Glomerular endothelial cell (primary cell): ENCODE measurements around the gene MRFAP1. TPM values are rescaled to one million over a fixed set of nuclear protein-coding genes. Genes with fewer than 3 reads are reported as not detected.
"Not testable (repeated sequence)": the region's sequence is repeated elsewhere in the genome, so short reads cannot be mapped to it uniquely, and the experiment has no call there.

Source experiments
- DNase-seq: peaks from one replicate; pipeline ENCODE4 v3.0.0-alpha.2; 2011; ENCODE audit warnings: low read depth, low spot score; ENCODE audit errors: extremely low read depth
- total RNA-seq: library from RNA; depleted of rRNA; stranded (reverse); fragments of >200 nt; gene quantifications from 2 replicates; pipeline ENCODE4 v1.2.3, GENCODE V29; 2015

Gene MRFAP1
- total RNA-seq, 1 donor from 2014 or later, result 221 TPM

- DNase-seq, result no peak
These were observed 7.2 kb upstream of the MRFAP1 start for GRCh38 chr4:6633091-6633906.

DNA sequence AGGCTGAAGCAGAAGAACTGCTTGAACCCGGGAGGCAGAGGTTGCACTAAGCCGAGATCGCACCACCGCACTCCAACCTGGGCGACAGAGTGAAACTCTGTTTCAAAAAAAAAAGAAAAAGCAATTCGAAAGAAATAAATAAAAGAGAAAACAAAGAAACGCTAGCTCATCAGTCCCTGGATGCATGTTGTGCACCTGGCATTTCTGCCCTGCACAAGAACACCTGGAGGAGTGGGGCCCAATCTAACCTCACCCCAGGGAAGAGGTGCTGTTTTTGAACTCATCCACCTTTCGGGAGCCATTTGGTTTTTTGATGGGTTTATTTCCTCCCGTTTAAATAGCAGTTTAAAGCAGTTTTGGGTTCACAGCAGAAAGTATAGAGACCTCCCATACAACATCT lies 5.7 kb upstream of the MRFAP1 start:
- no peak for DNase-seq

- DNase-seq, result no peak
These were observed 1.3 kb upstream of the MRFAP1 start for GRCh38 chr4:6639137-6639680.

DNA sequence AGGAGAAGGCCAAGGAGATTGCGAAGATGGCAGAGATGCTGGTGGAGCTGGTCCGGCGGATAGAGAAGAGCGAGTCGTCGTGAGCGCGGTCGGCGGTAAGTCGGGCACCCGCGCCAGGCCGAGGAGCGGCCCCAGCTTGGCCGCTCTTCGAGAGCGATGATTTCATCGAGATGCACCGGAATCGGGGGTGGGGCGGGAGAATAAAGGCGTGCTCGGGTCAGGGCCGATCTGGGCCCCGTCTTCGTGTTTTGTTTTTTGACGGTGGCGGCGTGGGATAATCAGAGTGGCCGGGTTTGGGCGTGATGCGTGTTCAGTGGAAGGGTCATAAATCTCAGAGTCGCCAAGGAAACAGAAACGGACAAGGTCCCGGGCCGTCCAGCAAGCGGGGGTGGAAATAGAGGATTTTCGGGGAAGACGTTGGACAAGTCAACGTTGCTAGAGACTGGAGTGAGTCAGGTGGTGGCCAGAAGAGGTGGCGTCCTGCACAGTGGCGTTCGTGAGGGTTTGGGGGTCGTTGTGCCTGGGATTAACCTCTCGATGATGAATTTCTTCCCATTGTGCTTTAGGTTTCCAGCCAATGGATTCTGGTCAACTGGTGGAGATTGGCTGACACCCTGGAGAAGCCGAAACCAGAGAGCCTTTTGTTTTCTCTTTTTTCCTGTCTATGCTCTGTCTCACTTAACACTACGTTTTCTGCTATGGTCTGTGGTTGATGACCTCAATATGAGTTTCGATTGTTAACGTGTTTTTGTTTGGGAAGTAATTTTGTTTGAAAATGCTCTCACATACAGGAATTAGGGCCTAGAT lies 882 bp downstream of the MRFAP1 start:
- DNase-seq, result no peak

- no peak for DNase-seq
These were observed 1.5 kb downstream of the MRFAP1 start for GRCh38 chr4:6641971-6642320.

GRCh38 chr4:6643141-6643847 lies 2.8 kb downstream of the MRFAP1 start:
- DNase-seq, result no peak

DNA sequence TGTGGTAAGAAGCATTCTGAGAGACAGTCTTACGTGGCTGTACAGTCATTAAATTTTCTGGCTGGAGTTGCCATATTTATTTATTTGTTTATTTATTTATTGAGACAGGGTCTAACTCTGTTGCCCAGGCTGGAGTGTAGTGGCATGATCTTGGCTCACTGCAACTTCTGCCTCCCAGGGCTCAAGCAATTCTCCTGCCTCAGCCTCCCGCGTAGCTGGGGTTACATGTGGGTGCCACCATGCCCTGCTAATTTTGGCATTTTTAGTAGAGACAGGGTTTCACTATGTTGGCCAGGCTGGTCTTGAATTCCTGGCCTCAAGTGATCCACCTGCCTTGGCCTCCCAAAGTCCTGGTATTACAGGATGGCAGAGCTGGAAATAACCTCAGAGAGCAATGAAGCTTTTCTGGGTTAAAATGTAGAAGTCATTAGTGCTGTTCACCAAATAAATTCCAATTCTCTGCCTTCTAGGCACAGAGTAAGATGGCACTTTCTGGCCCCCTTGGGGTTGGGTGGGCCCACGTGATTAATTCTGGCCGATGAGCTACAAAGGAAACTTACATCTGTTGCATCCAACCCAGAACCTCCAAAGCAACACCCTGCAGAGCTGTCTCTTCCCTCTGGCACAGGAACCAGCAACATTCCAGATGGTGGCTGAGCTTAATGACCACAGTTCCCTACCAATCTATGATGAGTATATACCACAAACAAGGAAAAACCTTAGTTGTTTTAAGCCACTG lies 4.5 kb downstream of the MRFAP1 start:
- DNase-seq, result no peak

DNA sequence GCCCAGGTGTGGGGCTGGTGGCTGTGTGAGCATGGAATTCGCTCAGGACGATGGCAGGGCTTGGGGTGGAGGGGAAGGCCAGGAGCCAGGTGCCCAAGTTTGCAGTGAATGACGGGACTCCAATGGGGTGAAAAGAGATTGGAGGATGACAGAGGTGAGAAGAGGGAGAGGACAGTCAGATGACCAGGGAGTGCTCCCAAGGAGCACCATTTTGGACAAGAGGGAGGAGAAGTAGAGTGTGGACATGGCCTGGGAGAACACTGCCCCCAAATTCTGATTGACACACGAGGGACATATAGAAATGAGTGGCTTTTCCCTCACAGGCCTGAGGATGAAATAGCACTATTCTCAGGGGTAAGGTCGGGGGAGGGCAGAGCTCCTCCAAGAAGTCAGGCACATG lies 6.7 kb downstream of the MRFAP1 start:
- no peak for DNase-seq

GRCh38 chr4:6647582-6648230 lies 7.2 kb downstream of the MRFAP1 start:
- no peak for DNase-seq

DNA sequence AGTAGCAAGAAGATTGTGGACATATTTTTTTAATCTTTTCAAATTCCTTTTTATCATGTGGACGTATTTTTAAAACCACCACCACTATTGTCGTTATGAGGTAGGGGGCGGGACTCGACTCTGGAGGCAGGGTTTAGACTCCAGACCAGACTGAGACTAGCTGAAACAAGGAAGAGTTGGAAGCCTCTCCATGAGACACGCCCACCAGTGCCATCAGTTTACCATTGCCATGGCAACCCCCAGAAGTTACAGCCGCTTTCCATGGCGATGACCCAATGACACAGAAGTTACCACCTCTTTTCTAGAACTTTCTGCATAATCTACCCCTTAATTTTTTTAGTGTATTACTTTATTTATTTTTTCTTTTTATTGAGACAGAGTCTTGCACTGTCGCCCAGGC lies 8.7 kb downstream of the MRFAP1 start:
- no peak for DNase-seq

GRCh38 chr4:6654211-6654610 lies 13.7 kb downstream of the MRFAP1 start:
- not testable (repeated sequence) for DNase-seq

DNA sequence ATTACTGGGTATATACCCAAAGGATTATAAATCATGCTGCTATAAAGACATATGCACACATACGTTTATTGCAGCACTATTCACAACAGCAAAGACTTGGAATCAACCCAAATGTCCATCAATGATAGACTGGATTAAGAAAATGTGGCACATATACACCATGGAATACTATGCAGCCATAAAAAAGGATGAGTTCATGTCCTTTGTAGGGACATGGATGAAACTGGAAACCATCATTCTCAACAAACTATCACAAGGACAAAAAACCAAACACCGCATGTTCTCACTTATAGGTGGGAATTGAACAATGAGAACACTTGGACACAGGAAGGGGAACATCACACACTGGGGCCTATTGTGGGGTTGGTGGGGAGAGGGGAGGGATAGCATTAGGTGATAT lies 14.8 kb downstream of the MRFAP1 start:
- not testable (repeated sequence) for DNase-seq

DNA sequence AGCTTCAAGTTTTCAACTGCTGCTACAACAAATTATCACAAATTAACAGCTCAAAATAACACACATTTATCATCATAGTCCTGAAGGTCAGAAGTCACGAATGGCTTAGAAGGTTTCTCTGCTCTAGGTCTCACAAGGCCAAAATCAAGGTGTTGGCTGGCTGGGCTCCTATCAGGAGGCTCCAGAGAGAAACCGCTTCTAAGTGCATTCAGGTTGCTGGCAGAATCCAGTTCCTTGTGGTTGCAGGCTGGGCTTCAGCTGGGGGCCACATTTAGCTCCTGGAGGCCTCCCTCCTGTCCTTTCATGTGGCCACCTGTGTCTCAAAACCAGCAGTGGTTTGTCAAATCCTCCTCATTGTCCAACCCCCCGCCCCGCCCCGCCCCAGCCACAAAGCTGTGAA lies 15.4 kb downstream of the MRFAP1 start:
- no peak for DNase-seq

DNA sequence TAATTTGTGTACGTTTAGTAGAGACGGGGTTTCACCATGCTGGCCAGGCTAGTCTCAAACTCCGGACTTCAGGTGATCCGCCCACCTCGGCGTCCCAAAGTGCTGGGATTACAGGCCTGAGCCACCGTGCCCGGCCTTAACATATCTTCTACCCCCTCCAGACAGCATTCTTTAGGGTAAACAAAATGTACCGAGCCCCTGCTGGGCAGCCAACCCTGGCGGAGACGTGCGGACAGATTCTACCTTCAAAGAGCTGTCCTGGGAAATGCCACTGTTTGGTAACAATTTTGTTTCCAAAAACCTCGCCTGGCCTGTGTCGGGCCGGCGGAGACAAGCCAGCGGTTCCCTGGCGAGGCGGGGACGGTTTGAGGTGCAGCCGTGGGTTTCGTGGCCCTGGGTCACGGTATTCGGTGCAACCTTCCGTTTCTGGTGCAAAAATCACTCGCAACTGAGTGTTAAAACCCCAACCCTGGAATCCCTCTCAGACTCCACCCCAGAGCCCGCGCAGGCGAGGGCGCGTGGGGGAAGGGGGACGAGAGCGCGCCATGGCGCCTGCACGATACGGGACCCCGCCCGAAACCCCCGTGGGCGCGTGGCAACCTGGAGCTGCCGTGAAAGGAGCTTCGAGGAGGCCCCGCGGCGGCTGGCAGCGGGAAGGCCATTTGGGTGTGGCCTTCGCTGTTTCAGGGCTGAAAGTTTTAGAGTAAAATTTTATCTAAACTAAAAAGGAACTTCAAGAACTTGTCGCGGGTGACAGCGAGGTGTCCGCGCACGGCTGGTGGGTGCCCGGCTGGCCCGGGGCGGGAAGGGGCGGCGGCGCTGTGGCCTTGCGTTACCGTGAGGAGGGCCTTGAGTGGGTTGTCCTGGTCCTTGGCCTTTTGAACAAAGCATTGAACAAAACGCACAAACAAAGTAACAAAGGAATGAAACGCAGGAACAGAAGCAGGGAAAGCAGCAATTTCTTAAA lies 17.0 kb downstream of the MRFAP1 start:
- no peak for DNase-seq

DNA sequence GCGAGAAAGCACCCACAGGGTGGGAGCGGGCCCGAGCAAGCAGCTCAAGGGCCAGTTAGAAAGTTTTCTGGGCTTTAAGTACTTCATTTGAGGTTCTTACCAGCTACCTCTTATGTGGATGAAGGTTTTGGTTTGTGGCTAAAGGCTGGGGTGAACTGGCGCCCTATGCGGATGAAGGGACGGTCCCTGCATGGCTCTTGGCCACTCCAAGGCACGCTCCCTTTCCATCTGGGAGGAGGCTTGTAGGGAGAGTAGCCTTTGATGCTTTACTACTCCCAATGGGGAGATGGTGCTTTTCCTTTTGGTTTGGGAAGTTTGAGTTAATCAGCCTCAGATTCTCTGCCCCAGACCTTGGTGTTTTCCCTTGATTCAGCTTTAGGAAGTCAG lies 17.7 kb downstream of the MRFAP1 start:
- no peak for DNase-seq

DNA sequence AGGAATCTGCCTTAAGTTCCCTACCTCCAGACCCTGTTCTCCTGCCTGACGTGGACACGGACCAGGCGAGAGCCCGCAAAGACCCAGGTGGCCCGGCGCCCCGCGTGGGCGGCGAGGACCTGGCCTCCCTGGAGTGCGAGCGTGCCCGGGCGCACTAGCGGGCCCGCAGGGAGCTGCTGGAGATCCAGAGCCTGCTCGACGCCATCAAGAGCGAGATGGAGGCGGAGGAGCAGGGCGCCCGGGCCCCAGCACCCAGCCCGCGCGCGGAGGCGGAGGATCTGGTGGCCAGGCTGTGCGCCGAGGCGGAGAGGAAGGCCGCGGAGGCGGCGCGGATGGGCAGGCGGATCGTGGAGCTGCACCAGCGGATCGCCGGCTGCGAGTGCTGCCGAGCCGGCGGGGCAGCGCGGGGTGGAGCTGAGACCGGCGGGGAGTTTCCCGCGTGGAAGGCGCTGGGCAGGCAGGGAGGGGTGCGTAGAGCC lies 18.2 kb downstream of the MRFAP1 start:
- DNase-seq, result no peak

GRCh38 chr4:6659897-6660296 lies 19.4 kb downstream of the MRFAP1 start:
- no peak for DNase-seq

GRCh38 chr4:6660430-6660829 lies 19.9 kb downstream of the MRFAP1 start:
- no peak for DNase-seq

DNA sequence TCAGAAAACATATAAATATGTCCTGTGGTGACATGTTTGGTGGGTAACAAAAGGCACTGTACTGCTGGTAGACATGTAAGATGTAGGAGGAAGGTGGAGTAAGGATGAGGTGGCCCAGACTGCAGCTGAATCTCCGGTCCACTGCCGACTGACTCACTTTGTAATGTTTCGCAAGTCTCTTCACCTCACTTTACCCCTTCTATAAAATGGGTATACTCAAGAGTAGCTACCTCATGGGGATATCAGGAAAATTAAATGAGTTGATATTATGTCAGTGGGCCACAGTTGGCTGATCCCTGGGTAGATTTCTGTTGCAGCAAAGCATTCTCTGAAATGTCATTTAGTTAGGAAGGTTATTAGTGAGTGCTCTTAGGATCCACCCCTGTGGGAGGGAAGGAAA lies 22.1 kb downstream of the MRFAP1 start:
- DNase-seq, result no peak
